Uterus (tissue), 2 donors: Measurements from ENCODE around the gene KCNF1.

Experiments
- POLR2A ChIP-seq, 2 donors: fragments of 450-650 bp; IDR thresholded peaks; one replicate each; pipeline ENCODE4 v1.6.1; 2016; ENCODE audit warnings: antibody characterized with exemption in 2 of 2, mild to moderate bottlenecking in 1 of 2, moderate library complexity in 1 of 2
- TF ChIP-seq, protein P1 (sequence below), 4 experiments: fragments of 200-600 bp in 2 of 4; fragments of 450-650 bp in 2 of 4; sonication (generic) in 2 of 4; IDR thresholded peaks; one replicate each; pipeline ENCODE4 v1.5.1; 2016 to 2019; ENCODE audit warnings: antibody characterized with exemption in 4 of 4, mild to moderate bottlenecking in 2 of 4, moderate library complexity in 1 of 4

DNA sequence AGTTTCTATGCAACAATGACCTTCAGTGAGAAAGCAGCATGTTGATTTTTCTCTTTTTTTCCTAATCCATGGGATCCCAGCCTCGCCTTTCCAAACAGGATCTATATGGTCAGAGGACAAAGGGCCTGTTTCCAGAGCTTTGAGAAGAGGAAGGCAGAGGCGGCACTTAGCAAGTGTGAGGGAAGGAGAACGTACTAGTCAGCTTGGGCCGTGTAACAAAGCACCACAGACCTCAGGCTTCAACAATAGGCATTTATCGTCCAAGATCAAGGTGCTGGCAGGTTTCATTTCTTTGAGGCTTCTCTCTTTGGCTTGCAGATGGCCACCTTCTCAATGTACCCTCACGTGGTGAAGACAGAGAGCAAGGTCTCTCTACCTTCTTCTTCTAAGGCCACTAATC, 7.3 kb upstream of the KCNF1 start:
- TF ChIP-seq, protein P1, sequence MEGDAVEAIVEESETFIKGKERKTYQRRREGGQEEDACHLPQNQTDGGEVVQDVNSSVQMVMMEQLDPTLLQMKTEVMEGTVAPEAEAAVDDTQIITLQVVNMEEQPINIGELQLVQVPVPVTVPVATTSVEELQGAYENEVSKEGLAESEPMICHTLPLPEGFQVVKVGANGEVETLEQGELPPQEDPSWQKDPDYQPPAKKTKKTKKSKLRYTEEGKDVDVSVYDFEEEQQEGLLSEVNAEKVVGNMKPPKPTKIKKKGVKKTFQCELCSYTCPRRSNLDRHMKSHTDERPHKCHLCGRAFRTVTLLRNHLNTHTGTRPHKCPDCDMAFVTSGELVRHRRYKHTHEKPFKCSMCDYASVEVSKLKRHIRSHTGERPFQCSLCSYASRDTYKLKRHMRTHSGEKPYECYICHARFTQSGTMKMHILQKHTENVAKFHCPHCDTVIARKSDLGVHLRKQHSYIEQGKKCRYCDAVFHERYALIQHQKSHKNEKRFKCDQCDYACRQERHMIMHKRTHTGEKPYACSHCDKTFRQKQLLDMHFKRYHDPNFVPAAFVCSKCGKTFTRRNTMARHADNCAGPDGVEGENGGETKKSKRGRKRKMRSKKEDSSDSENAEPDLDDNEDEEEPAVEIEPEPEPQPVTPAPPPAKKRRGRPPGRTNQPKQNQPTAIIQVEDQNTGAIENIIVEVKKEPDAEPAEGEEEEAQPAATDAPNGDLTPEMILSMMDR (IDR thresholded peaks at IDR 0.05) = no peak
- TF ChIP-seq POLR2A (IDR thresholded peaks at IDR 0.05) = no peak
